Aorta (tissue), 5 donors: Measurements from ENCODE around the gene KLHL21. TPM values are rescaled to one million over a fixed set of nuclear protein-coding genes. Genes with fewer than 3 reads are reported as not detected.

ENCODE experiments used
- ATAC-seq: fragments of 200-7000 bp; cut with Tn5 transposase; one replicate; pipeline ENCODE4 v1.9.1; 2022; ENCODE audit warnings: moderate library complexity; ENCODE audit not compliant: low FRiP score
- DNase-seq, 2 donors: peaks; one replicate each; pipeline ENCODE4 v3.0.0-alpha.2; 2020
- H3K27ac ChIP-seq, 2 donors: one replicate each; pipeline ENCODE4 v1.5.1; 2013; ENCODE audit warnings: low read length in 2 of 2, mild to moderate bottlenecking in 2 of 2, moderate library complexity in 2 of 2, control low read depth in 1 of 2, inconsistent platforms in 1 of 2, low read depth in 1 of 2
- H3K27me3 ChIP-seq, 2 donors: one replicate each; pipeline ENCODE4 v1.6.1; 2013; ENCODE audit warnings: control low read depth in 1 of 2, low read length in 1 of 2, mild to moderate bottlenecking in 1 of 2, moderate library complexity in 1 of 2; ENCODE audit not compliant: insufficient read depth in 2 of 2, control insufficient read depth in 1 of 2
- H3K36me3 ChIP-seq, 2 donors: one replicate each; pipeline ENCODE4 v1.6.1; 2013; ENCODE audit warnings: control low read depth in 1 of 2, low read length in 1 of 2, mild to moderate bottlenecking in 1 of 2; ENCODE audit not compliant: insufficient read depth in 2 of 2, control insufficient read depth in 1 of 2
- H3K4me1 ChIP-seq, 2 donors: one replicate each; pipeline ENCODE4 v1.6.1; 2013; ENCODE audit warnings: low read length in 2 of 2, control low read depth in 1 of 2, mild to moderate bottlenecking in 1 of 2, moderate library complexity in 1 of 2; ENCODE audit not compliant: insufficient read depth in 2 of 2, control insufficient read depth in 1 of 2
- H3K4me3 ChIP-seq, 2 donors: one replicate each; pipeline ENCODE4 v1.5.1; 2013; ENCODE audit warnings: low read length in 2 of 2, control low read depth in 1 of 2, mild to moderate bottlenecking in 1 of 2
- H3K9me3 ChIP-seq: one replicate; pipeline ENCODE4 v1.6.1; 2013; ENCODE audit warnings: mild to moderate bottlenecking, low read length; ENCODE audit not compliant: control insufficient read depth
- WGBS, 2 donors: extraction: QIAGEN DNeasy Blood & Tissue Kit; methylation state at CpG; one replicate each; pipeline ENCODE4 v1.1.7; 2013; 5-methylcytosine and 5-hydroxymethylcytosine counted together
- intact Hi-C, 2 donors: fragments of 100-400 bp; cut with DNase I; formaldehyde crosslinking; loops; one replicate each; pipeline versions ENCODE4 v1.14.2 to v1.15.0; 2022
- polyA plus RNA-seq, 2 donors: library from polyadenylated mRNA; stranded (reverse); fragments of 200-250 nt; gene quantifications; one replicate each; pipeline ENCODE4 v1.2.3, GENCODE V29; 2013
- total RNA-seq, 2 donors: library from RNA; stranded (reverse); fragmentation: NEBNext Ultra II Directional; extraction: Animal tissue kit (Norgen Biotek cat#: 25700); gene quantifications; one replicate each; pipeline ENCODE4 v1.2.1, GENCODE V29; 2021
- donor health status: healthy with polysubstance abuse.
- donor health status: Bipolar disorder and iron deficiency.
- donor health status: DM: no; HTN: no; CAD: no.
- donor health status: DM: no; HTN: no; CAD: no.
- donor health status: DM: yes; HTN: yes; CAD: no.

KLHL21 gene
- total and polyA plus RNA-seq, 4 donors = 10.8 to 38.3 (median 37.7) TPM

DNA sequence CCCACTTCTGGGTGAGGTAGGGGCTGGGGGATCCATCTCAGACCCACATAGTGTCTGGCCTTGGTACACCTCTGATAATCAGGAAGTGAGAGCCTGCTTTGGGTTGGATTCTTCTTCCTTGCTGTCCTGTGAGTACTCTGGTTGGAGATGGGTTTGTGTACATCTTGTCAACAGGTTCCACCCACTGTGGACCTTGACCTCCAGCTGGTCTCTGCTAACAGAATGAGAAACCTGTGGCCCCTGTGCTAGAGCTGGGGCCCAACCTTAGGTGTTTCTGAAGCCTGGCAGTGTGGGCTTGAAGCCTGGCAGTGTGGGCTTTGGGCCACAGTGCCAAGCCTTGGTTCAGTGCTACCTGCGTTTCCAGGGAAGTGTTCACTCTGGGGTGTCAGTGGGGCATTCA lies 20.3 kb downstream of the KLHL21 start:
- H3K36me3 ChIP-seq = no peaks in the 10 kb centered on the region
- DNase-seq (no peak), ATAC-seq (no peak)
- 69 to 77% methylated on average over 1 of the region's 1 CpG for WGBS, 2 donors
- H3K27ac ChIP-seq = no peak overlapping the region
- H3K4me3 ChIP-seq = no peak overlapping the region
- no peaks in the 10 kb centered on the region for H3K27me3 ChIP-seq
- intact Hi-C loops = loop anchor here in 1 of 2 donors (5.0 kb wide), 1 partner anchor 45 kb away; no protein-coding TSS in a partner anchor
- H3K4me1 ChIP-seq = peaks cover 0 to 3% of the 10 kb centered on the region in 2 donors
- no peaks in the 10 kb centered on the region for H3K9me3 ChIP-seq

DNA sequence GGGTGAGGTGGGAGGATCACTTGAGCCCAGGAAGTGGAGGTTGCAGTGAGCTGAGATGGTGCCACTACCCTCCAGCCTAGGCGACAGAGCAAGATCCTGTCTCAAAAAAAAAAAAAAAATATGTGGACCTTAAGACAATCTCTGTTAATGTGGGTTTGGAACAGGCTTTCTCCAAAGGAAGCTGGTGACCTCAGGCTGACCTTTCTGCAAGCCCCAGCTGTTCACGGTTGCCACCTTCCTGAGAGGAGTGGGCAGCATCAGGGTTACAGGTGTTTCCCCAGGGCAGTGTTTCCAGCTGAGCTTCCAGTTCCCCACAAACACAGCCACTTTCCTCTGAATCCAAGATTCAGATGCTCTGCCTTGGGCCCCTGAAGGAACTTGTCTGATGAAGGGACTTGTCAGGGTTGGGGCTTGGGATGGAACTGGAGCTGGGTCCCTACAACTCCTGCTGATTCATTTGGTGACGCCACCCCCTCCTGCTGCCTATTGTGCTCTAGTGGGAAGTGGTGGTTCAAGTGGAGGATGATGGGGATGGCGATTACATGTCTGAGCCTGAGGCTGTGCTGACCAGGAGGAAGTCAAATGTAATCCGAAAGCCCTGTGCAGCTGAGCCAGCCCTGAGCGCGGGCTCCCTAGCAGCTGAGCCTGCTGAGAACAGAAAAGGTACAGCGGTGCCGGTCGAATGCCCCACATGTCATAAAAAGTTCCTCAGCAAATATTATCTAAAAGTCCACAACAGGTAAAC lies 20.9 kb downstream of the KLHL21 start:
- Histone ChIP-seq H3K9me3 (no peaks in the 10 kb centered on the region), H3K4me3 (no peak overlapping the region), H3K4me1 (no peaks in the 10 kb centered on the region), H3K27ac (peak overlapping the region in 1 of 2 donors; percentile 14), H3K36me3 (no peaks in the 10 kb centered on the region), H3K27me3 (no peaks in the 10 kb centered on the region)
- DNase-seq = peak in 1 of 2 donors; percentile 64
- no peak for ATAC-seq
- intact Hi-C loops = loop anchor here in 1 of 2 donors (5.0 kb wide), 1 partner anchor 46 kb away; no protein-coding TSS in a partner anchor
- 83 to 86% methylated on average over 10 of the region's 10 CpGs for WGBS, 2 donors

DNA sequence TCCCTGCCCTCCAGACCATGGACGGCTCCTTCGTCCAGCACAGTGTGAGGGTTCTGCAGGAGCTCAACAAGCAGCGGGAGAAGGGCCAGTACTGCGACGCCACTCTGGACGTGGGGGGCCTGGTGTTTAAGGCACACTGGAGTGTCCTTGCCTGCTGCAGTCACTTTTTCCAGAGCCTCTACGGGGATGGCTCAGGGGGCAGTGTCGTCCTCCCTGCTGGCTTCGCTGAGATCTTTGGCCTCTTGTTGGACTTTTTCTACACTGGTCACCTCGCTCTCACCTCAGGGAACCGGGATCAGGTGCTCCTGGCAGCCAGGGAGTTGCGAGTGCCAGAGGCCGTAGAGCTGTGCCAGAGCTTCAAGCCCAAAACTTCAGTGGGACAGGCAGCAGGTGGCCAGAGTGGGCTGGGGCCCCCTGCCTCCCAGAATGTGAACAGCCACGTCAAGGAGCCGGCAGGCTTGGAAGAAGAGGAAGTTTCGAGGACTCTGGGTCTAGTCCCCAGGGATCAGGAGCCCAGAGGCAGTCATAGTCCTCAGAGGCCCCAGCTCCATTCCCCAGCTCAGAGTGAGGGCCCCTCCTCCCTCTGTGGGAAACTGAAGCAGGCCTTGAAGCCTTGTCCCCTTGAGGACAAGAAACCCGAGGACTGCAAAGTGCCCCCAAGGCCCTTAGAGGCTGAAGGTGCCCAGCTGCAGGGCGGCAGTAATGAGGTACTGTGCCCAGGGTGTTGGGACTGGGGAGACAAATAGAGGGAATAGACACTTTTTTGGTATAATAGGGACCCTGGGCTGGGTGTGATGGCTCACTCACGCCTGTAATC lies 21.9 kb downstream of the KLHL21 start:
- Histone ChIP-seq H3K36me3 (no peaks in the 10 kb centered on the region), H3K9me3 (no peaks in the 10 kb centered on the region), H3K4me3 (peak overlapping the region; percentile 19 to 64), H3K27ac (peak overlapping the region in 1 of 2 donors; percentile 67), H3K27me3 (no peaks in the 10 kb centered on the region), H3K4me1 (no peaks in the 10 kb centered on the region)
- ATAC-seq = peak; percentile 2
- DNase-seq = peak in 1 of 2 donors; percentile 58
- intact Hi-C loops = loop anchor here in 1 of 2 donors (5.0 kb wide), 1 partner anchor 46 kb away; no protein-coding TSS in a partner anchor
- WGBS, 2 donors = 14 to 17% methylated on average over 19 of the region's 19 CpGs

DNA sequence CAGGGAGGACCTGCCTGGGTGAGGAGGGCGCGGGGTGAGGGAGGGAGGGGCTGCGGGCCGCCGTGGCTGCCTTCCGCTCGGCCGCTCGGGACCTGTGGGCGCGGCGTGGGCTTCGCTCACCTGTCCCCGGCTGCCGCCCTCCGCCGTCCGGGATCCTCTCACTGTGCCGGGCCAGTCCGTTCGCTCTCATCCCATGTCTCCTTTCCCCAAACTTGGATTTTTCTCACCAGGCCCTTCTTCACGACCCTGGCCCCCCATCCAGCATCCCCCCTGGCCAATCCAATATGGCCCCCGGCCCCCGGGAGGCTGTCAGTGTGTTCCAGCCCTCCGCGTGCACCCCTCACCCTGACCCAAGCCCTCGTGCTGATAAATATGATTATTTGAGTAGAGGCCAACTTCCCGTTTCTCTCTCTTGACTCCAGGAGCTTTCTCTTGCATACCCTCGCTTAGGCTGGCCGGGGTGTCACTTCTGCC lies 22.5 kb downstream of the KLHL21 start:
- intact Hi-C loops = loop anchor here in 1 of 2 donors (5.0 kb wide), 1 partner anchor 47 kb away; no protein-coding TSS in a partner anchor
- Histone ChIP-seq H3K36me3 (no peaks in the 10 kb centered on the region), H3K4me3 (peak overlapping the region; percentile 19 to 64), H3K4me1 (no peaks in the 10 kb centered on the region), H3K27ac (peak overlapping the region in 1 of 2 donors; percentile 67), H3K9me3 (no peaks in the 10 kb centered on the region), H3K27me3 (no peaks in the 10 kb centered on the region)
- WGBS, 2 donors = 0 to 1% methylated on average over 24 to 30 of the region's 30 CpGs
- DNase-seq = no peak
- peak; percentile 5 for ATAC-seq

DNA sequence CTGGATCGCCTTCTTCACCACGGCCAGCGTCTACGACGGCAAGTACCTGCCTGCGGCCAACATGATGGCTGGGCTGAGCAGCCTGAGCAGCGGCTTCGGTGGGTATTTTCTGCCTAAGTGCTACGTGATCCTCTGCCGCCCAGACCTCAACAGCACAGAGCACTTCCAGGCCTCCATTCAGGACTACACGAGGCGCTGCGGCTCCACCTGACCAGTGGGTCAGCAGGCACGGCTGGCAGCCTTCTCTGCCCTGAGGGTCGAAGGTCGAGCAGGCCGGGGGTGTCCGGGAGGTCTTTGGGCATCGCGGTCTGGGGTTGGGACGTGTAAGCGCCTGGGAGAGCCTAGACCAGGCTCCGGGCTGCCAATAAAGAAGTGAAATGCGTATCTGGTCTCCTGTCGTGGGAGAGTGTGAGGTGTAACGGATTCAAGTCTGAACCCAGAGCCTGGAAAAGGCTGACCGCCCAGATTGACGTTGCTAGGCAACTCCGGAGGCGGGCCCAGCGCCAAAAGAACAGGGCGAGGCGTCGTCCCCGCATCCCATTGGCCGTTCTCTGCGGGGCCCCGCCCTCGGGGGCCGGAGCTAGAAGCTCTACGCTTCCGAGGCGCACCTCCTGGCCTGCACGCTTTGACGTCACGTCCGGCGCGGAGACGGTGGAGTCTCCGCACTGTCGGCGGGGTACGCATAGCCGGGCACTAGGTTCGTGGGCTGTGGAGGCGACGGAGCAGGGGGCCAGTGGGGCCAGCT lies 23.1 kb downstream of the KLHL21 start, which contains the start of gene ZBTB48:
TSS of gene ZBTB48 (plus strand) at position 621 of the 745 bp plus-strand sequence. CDS start 616 bp downstream, outside the sequence.
- intact Hi-C loops = loop anchor here in 1 of 2 donors (5.0 kb wide), 1 partner anchor 48 kb away; no protein-coding TSS in a partner anchor
- H3K4me1 ChIP-seq = no peaks in the 10 kb centered on the region
- peak; percentile 98 for ATAC-seq
- DNase-seq = peak; percentile 100
- H3K27ac ChIP-seq = peak within 1 kb of the TSS in 1 of 2 donors; percentile 86
- H3K27me3 ChIP-seq = no peaks in the 10 kb centered on the region
- H3K4me3 ChIP-seq = peak within 1 kb of the TSS; percentile 19 to 64
- 13% methylated on average over 58 of the region's 58 CpGs for WGBS, 2 donors
- no peaks in the 10 kb centered on the region for H3K9me3 ChIP-seq
- H3K36me3 ChIP-seq = no peaks in the 10 kb centered on the region

DNA sequence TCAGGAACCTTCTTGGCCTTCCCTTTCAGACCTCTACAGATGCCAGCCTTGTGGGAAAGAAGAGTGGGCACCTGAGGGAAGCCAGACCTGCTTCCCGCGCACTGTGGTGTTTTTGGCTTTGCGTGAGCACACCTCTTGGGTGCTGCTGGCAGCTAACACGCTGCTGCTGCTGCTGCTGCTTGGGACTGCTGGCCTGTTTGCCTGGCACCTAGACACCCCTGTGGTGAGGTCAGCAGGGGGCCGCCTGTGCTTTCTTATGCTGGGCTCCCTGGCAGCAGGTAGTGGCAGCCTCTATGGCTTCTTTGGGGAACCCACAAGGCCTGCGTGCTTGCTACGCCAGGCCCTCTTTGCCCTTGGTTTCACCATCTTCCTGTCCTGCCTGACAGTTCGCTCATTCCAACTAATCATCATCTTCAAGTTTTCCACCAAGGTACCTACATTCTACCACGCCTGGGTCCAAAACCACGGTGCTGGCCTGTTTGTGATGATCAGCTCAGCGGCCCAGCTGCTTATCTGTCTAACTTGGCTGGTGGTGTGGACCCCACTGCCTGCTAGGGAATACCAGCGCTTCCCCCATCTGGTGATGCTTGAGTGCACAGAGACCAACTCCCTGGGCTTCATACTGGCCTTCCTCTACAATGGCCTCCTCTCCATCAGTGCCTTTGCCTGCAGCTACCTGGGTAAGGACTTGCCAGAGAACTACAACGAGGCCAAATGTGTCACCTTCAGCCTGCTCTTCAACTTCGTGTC lies 23.9 kb downstream of the KLHL21 start:
- WGBS, 2 donors = 84 to 91% methylated on average over 14 of the region's 14 CpGs
- intact Hi-C loops = no loop called here
- Histone ChIP-seq H3K27ac (peak overlapping the region in 1 of 2 donors; percentile 86), H3K9me3 (no peaks in the 10 kb centered on the region), H3K4me3 (no peak overlapping the region), H3K4me1 (no peaks in the 10 kb centered on the region), H3K36me3 (no peaks in the 10 kb centered on the region), H3K27me3 (no peaks in the 10 kb centered on the region)
- DNase-seq (no peak), ATAC-seq (no peak)

DNA sequence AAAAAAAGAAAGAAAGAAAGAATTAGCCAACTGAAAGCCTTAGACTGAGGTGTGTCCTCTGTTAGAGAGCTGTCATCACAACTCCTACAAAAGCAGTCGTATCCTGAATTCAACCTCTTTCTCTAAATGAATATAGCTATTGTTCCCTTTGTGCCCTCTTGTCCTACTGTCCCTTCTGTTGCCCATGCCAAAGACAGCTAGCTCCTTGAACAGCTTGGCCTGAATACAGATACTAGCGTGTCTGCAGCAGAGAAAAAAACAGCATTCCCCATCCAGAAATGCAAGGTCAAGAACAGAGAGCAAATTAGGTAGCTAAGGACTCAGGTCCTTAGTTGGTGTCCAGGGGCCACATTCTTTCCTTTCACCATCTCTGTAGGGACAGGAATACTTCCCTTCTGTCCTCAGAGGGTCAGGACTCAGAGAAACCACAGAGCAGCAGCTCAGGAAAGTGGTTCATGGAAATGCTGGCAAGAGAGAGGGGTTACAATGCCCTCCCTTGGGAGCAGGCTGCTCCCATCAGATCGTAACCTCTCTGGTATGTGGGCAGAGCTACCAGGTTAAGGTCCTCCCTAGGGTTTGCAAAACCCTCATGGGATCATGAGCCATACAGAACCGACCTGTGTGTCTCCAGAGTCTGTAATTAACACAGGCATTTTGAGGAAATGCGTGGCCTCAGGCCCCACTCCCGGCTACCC lies 24.7 kb downstream of the KLHL21 start:
- intact Hi-C loops = no loop called here
- Histone ChIP-seq H3K27me3 (no peaks in the 10 kb centered on the region), H3K4me3 (no peak overlapping the region), H3K36me3 (no peaks in the 10 kb centered on the region), H3K27ac (no peak overlapping the region), H3K9me3 (no peaks in the 10 kb centered on the region), H3K4me1 (no peaks in the 10 kb centered on the region)
- ATAC-seq (no peak), DNase-seq (no peak)
- 54 to 77% methylated on average over 6 of the region's 6 CpGs for WGBS, 2 donors
